ENCODE data around the gene PIMREG. TPM values are rescaled to one million over a fixed set of nuclear protein-coding genes. Genes with fewer than 3 reads are reported as not detected.

PIMREG gene
- total and polyA plus RNA-seq, 2 experiments from 2014 or later: 3.9 to 11.8 TPM

DNA sequence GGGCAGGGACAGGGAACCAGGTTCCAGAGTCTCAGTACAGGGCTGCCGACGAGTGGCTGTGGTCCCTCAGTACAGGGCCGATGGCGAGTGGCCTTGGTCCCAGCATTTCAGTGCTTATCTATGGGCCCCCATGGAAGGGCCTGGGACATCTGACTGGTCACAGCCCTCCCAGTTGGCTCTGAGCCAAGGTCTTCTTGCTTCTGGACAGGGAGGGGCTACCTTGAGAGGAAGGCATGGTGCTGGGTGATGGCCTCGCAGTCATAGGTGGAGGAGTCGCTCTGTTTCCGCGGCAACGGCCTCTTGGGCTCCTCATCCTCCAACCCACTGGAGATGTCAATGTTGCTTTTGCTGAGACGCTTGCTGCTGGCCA, 32.5 kb downstream of the PIMREG start:
- WGBS (ENCODE audit: low lambda C conversion rate, missing lambda C conversion rate): 90% methylated on average over 10 of the region's 10 CpGs
- Histone ChIP-seq H3K79me2 (no peaks in the 10 kb centered on the region), H3K9me3 (ENCODE audit: low read depth) (no peaks in the 10 kb centered on the region), H3K9me2 (replicated peaks; ENCODE audit: insufficient read depth) (no peaks in the 10 kb centered on the region), H3K4me1 (ENCODE audit: insufficient read depth) (peaks cover 4% of the 10 kb centered on the region), H3K4me2 (no peak overlapping the region), H3K4me3 (no peak overlapping the region), H2AFZ (no peak overlapping the region), H3K27ac (no peak overlapping the region), H3K36me3 (replicated peaks; ENCODE audit: insufficient read depth, low read depth) (no peaks in the 10 kb centered on the region), H4K20me1 (ENCODE audit: insufficient read depth, poor library complexity, severe bottlenecking) (no peaks in the 10 kb centered on the region), H3K27me3 (peaks cover 3% of the 10 kb centered on the region)
- TF ChIP-seq EZH2 (IDR thresholded peaks at IDR 0.05; ENCODE audit: borderline replicate concordance): no peak
- TF ChIP-seq, protein P1, sequence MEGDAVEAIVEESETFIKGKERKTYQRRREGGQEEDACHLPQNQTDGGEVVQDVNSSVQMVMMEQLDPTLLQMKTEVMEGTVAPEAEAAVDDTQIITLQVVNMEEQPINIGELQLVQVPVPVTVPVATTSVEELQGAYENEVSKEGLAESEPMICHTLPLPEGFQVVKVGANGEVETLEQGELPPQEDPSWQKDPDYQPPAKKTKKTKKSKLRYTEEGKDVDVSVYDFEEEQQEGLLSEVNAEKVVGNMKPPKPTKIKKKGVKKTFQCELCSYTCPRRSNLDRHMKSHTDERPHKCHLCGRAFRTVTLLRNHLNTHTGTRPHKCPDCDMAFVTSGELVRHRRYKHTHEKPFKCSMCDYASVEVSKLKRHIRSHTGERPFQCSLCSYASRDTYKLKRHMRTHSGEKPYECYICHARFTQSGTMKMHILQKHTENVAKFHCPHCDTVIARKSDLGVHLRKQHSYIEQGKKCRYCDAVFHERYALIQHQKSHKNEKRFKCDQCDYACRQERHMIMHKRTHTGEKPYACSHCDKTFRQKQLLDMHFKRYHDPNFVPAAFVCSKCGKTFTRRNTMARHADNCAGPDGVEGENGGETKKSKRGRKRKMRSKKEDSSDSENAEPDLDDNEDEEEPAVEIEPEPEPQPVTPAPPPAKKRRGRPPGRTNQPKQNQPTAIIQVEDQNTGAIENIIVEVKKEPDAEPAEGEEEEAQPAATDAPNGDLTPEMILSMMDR (IDR thresholded peaks at IDR 0.05; ENCODE audit: poor library complexity): no peak
- TF ChIP-seq EZH2phosphoT487 (IDR thresholded peaks at IDR 0.05; ENCODE audit: low read depth, severe bottlenecking, unreplicated experiment): no peak
- DNase-seq (ENCODE audit: low spot score): no peak

DNA sequence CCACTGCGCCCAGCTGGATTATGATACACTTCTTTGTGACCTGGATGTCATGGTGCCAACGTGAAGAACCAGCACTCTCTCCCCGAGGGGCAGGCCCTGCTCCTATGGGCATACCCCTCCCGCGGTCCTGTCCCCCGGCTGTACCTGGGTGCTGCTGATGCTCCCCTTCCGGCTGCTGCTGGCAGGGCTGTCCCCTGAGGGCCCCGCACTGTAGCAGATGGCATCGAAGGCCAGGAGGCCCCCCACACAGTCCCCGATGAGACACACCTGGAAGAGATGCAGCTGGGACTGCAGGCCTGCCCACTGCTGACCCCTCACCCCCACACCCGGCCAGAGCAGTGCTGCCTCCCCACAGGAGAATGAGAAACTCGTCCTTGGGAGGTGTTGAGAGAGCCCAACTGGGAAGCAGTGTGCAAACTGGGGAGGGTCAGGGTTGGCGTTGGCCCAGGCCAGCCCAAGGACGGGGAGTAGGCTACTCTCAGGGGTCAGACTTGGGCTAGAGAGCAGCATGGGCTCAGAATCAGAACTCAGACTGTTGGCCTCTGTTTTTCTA, 33.7 kb downstream of the PIMREG start:
- Histone ChIP-seq H4K20me1 (ENCODE audit: insufficient read depth, poor library complexity, severe bottlenecking) (no peaks in the 10 kb centered on the region), H3K27ac (no peak overlapping the region), H3K79me2 (no peaks in the 10 kb centered on the region), H3K4me3 (no peak overlapping the region), H3K9me2 (replicated peaks; ENCODE audit: insufficient read depth) (no peaks in the 10 kb centered on the region), H3K9me3 (ENCODE audit: low read depth) (no peaks in the 10 kb centered on the region), H2AFZ (no peak overlapping the region), H3K4me2 (no peak overlapping the region), H3K27me3 (peaks cover 3% of the 10 kb centered on the region), H3K4me1 (ENCODE audit: insufficient read depth) (peaks cover 1% of the 10 kb centered on the region), H3K36me3 (replicated peaks; ENCODE audit: insufficient read depth, low read depth) (no peaks in the 10 kb centered on the region)
- TF ChIP-seq EZH2 (IDR thresholded peaks at IDR 0.05; ENCODE audit: borderline replicate concordance) (no peak), EZH2phosphoT487 (IDR thresholded peaks at IDR 0.05; ENCODE audit: low read depth, severe bottlenecking, unreplicated experiment) (no peak)
- TF ChIP-seq, protein P1 (IDR thresholded peaks at IDR 0.05; ENCODE audit: poor library complexity): no peak
- 89% methylated on average over 13 of the region's 14 CpGs for WGBS (ENCODE audit: low lambda C conversion rate, missing lambda C conversion rate)
- DNase-seq (ENCODE audit: low spot score): no peak

DNA sequence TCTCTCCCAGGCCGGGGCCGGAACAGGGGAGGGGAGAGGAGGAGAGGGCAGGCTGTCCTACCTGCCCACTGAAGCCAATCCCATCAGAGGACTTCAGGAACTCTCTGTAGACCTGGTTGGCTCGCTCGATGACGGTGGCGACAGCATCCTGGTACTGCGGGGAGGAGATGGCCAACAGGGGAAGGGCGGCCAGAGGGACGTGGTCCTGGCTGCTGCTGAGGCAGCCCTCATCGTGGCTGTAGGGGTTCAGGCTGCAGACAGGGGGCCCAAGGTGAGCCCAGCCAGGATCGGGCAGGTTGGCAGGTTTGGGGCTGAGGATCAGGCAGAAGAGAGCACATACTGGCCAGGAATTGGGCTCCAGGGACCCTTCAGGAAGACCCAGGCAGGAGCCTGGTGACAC, 34.2 kb downstream of the PIMREG start:
- Histone ChIP-seq H3K27ac (no peak overlapping the region), H3K4me2 (no peak overlapping the region), H3K4me1 (ENCODE audit: insufficient read depth) (no peaks in the 10 kb centered on the region), H3K36me3 (replicated peaks; ENCODE audit: insufficient read depth, low read depth) (no peaks in the 10 kb centered on the region), H2AFZ (no peak overlapping the region), H3K27me3 (peaks cover 3% of the 10 kb centered on the region), H3K4me3 (no peak overlapping the region), H3K9me3 (ENCODE audit: low read depth) (no peaks in the 10 kb centered on the region), H4K20me1 (ENCODE audit: insufficient read depth, poor library complexity, severe bottlenecking) (no peaks in the 10 kb centered on the region), H3K9me2 (replicated peaks; ENCODE audit: insufficient read depth) (no peaks in the 10 kb centered on the region), H3K79me2 (no peaks in the 10 kb centered on the region)
- WGBS (ENCODE audit: low lambda C conversion rate, missing lambda C conversion rate): 85% methylated on average over 11 of the region's 11 CpGs
- TF ChIP-seq, protein P1 (IDR thresholded peaks at IDR 0.05; ENCODE audit: poor library complexity): no peak
- no peak for TF ChIP-seq EZH2 (IDR thresholded peaks at IDR 0.05; ENCODE audit: borderline replicate concordance)
- TF ChIP-seq EZH2phosphoT487 (IDR thresholded peaks at IDR 0.05; ENCODE audit: low read depth, severe bottlenecking, unreplicated experiment): no peak
- no peak for DNase-seq (ENCODE audit: low spot score)

Data from hepatocyte (in vitro differentiated cells).